ENCODE measurements around the gene WDFY4.

DNA sequence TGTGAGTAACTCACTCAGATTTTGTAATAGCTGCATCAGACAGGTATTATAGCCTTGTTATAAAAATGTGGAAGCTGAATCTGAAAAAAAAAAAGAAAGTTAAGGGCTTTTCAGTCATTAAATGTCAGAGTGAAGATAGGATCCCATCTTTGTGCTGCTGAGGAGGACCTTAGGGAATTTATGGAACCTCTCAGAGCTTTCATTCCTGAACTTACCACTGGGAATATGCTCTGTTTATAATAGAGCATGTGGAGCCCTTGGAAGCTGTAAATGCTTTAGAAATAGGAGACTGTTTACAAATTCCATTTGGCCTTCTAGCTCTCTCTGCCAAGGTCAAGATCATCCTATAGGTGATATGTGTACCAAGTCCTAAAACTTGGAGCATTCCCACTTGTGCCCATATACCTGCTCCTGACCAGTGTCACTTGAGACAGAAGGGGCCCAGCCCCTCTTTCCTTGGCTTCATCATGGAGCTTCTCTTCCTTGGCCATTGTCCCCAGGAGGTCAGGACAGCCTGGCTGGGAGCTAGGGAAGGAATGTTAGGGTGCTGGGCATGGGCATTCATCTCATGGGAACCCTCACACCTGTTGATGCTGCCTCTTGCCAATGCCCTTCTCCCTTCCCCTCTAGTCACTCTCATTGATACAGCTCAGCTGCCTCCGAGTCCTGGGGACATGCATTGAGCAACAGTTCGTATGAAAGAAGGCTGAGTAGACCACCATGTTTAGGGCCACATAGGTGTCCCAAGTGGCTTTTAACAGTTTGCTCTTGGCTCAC lies 149.7 kb downstream of the WDFY4 start:
- TF ChIP-seq, protein P1, sequence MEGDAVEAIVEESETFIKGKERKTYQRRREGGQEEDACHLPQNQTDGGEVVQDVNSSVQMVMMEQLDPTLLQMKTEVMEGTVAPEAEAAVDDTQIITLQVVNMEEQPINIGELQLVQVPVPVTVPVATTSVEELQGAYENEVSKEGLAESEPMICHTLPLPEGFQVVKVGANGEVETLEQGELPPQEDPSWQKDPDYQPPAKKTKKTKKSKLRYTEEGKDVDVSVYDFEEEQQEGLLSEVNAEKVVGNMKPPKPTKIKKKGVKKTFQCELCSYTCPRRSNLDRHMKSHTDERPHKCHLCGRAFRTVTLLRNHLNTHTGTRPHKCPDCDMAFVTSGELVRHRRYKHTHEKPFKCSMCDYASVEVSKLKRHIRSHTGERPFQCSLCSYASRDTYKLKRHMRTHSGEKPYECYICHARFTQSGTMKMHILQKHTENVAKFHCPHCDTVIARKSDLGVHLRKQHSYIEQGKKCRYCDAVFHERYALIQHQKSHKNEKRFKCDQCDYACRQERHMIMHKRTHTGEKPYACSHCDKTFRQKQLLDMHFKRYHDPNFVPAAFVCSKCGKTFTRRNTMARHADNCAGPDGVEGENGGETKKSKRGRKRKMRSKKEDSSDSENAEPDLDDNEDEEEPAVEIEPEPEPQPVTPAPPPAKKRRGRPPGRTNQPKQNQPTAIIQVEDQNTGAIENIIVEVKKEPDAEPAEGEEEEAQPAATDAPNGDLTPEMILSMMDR (optimal IDR thresholded peaks at IDR 0.05 in 1 of 3, IDR thresholded peaks at IDR 0.05 in 1 of 3, conservative IDR thresholded peaks at IDR 0.05 in 1 of 3; ENCODE audit: extremely low read depth in 1 of 3, insufficient read depth in 2 of 3, low read length in 3 of 3), result no peak
- no peak for TF ChIP-seq EZH2 (IDR thresholded peaks at IDR 0.05; ENCODE audit: low read length)

Measured in keratinocyte (primary cell).